NB4 (cell line): ENCODE results near the gene USF2.

ENCODE experiments used
- CTCF ChIP-seq: IDR thresholded peaks from one replicate; pipeline ENCODE4 v1.5.1; 2012; ENCODE audit warnings: low read depth, low read length
- MYC ChIP-seq: IDR thresholded peaks from 2 replicates; pipeline ENCODE4 v1.6.1; 2011; ENCODE audit warnings: low read depth, low read length
- POLR2A ChIP-seq: IDR thresholded peaks from 2 replicates; pipeline ENCODE4 v1.6.1; 2011; ENCODE audit warnings: mild to moderate bottlenecking; ENCODE audit not compliant: insufficient read length; ENCODE audit errors: extremely low read depth

DNA sequence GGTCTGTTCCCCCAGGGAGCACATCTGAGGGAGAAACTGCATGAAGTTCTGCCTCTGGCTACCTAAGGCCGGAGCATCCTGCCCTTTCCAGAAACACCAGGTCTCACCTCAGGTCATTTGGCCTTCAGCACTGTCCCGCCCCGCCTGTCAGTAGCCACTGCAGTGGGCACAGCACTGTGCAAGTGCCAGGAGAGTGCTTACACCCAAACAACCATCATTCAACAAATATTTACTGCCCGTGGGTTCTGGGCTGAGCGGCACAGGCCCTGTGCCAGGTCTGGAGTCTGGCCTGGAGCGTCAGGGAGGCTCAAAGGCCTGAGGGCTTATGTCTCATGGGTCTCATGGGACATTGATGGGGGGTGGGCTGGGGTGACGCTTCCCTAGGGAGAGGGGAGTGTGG lies 2.8 kb downstream of the USF2 start:
- no peak for TF ChIP-seq MYC
- no peak for TF ChIP-seq CTCF
- no peak for TF ChIP-seq POLR2A
